Activated B cell treated with CpG ODN at 0.5 μM for 24 hours (primary cell): ENCODE results near the gene ARHGAP12. TPM values are rescaled to one million over a fixed set of nuclear protein-coding genes. Genes with fewer than 3 reads are reported as not detected.

ENCODE experiments used
- ATAC-seq: fragments of 200-7000 bp; cut with Tn5 transposase; one replicate; pipeline ENCODE4 v1.10.0; 2021; ENCODE audit warnings: low read depth, mild to moderate bottlenecking, moderate library complexity
- CTCF ChIA-PET: fragments of 350-600 bp; sonication (Branson Sonifier 250); formaldehyde crosslinking; loops from one replicate; lab custom pipeline; 2021; ENCODE audit warnings: antibody characterized with exemption; lab: Charles Lee
- POLR2A ChIA-PET: fragments of 350-600 bp; sonication (Branson Sonifier 250); formaldehyde crosslinking; loops from one replicate; lab custom pipeline; 2021; ENCODE audit warnings: antibody characterized with exemption; lab: Charles Lee
- DNase-seq: peaks from one replicate; pipeline ENCODE4 v3.0.0; 2022
- H3K27ac Mint-ChIP-seq: one replicate; pipeline ENCODE4 v1.8.0; 2020; ENCODE audit warnings: mixed read lengths
- H3K27me3 Mint-ChIP-seq: one replicate; pipeline ENCODE4 v1.8.0; 2021; ENCODE audit warnings: mixed read lengths
- H3K36me3 Mint-ChIP-seq: one replicate; pipeline ENCODE4 v1.8.0; 2021; ENCODE audit warnings: low read depth, mixed read lengths
- H3K4me1 Mint-ChIP-seq: one replicate; pipeline ENCODE4 v1.8.0; 2021; ENCODE audit warnings: mixed read lengths
- H3K4me3 Mint-ChIP-seq: one replicate; pipeline ENCODE4 v1.8.0; 2020; ENCODE audit warnings: mild to moderate bottlenecking, mixed read lengths
- H3K9me3 Mint-ChIP-seq: one replicate; pipeline ENCODE4 v1.8.0; 2020; ENCODE audit warnings: mixed read lengths
- intact Hi-C: fragments of 100-400 bp; cut with micrococcal nuclease; formaldehyde crosslinking; loops from one replicate; pipeline ENCODE4 v1.15.1; 2024
- total RNA-seq: library from RNA; stranded (reverse); gene quantifications from 2 replicates; pipeline ENCODE4 v1.2.3, GENCODE V29; 2022
- TF ChIP-seq, protein P1 (sequence below): fragments of 200-600 bp; IDR thresholded peaks from one replicate; pipeline ENCODE4 v1.8.0; 2022; ENCODE audit warnings: antibody characterized with exemption, mild to moderate bottlenecking

Gene ARHGAP12
- total RNA-seq, 1 donor from 2014 or later, result 23.2 TPM

DNA sequence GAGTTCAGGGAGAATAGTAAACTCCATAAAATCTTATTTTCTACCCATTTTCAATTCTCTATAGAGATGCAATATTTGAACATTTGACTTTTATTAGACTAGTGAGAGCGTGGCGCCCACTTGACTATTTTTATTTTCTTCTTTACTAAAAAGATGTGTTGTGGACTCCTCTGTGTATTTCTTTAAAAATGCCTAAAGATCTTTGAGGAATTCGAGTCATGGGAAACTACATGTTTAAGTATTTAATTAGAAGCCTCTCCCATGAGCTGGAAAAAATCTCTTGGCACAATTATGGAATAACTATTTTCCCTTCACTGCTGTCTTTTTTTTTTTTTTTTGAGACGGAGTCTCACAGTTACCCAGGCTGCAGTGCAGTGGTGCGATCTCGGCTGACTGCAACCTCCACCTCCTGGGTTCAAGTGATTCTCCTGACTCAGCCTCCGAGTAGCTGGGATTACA is 124.2 kb downstream of the ARHGAP12 start:
- intact Hi-C loops, result no loop called here
- POLR2A ChIA-PET, result no interaction called here
- ATAC-seq, result no peak
- CTCF ChIA-PET, result no interaction called here
- H3K27ac Mint-ChIP-seq, result no peak overlapping the region
- no peaks in the 10 kb centered on the region for H3K9me3 Mint-ChIP-seq
- H3K4me1 Mint-ChIP-seq, result peaks cover 7% of the 10 kb centered on the region
- TF ChIP-seq, protein P1, sequence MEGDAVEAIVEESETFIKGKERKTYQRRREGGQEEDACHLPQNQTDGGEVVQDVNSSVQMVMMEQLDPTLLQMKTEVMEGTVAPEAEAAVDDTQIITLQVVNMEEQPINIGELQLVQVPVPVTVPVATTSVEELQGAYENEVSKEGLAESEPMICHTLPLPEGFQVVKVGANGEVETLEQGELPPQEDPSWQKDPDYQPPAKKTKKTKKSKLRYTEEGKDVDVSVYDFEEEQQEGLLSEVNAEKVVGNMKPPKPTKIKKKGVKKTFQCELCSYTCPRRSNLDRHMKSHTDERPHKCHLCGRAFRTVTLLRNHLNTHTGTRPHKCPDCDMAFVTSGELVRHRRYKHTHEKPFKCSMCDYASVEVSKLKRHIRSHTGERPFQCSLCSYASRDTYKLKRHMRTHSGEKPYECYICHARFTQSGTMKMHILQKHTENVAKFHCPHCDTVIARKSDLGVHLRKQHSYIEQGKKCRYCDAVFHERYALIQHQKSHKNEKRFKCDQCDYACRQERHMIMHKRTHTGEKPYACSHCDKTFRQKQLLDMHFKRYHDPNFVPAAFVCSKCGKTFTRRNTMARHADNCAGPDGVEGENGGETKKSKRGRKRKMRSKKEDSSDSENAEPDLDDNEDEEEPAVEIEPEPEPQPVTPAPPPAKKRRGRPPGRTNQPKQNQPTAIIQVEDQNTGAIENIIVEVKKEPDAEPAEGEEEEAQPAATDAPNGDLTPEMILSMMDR, result no peak
- H3K4me3 Mint-ChIP-seq, result no peak overlapping the region
- H3K36me3 Mint-ChIP-seq, result peaks cover 40% of the 10 kb centered on the region
- no peak for DNase-seq
- no peaks in the 10 kb centered on the region for H3K27me3 Mint-ChIP-seq

DNA sequence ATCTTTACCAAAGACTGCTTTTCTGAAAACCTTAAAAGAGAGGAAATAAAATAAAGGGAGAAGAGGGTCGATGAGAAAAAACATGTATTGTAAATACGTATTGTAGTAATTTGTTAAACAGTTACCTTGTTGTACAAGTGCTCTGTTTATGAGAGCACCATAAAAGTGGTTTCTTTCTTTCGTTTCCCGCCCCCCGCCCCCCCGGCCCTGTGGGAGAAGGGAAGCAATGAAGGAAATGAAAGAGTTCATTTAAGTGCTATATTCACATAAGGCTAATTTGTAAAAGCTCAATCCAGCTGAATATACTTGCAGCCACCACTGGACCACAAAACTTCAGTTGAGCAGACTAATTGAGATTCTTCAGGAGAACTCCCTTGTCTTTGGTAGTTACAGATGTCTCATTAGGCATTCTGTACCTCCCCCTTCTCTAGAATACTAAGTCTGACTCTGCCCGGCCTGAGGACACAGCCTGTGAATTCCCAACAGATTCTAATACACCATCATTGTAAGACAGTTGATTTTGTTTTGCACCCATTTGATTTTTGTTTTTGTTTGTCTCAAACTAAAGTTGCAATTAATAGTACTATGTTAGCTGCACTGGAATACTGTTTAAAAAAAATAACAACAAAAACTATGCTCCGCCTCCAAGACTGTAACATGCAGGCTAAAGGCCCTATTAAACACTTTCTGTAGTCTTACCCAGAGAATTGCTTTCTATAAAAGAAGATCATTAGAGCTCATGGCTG is 124.9 kb downstream of the ARHGAP12 start:
- Mint-ChIP-seq H3K4me3 (no peak overlapping the region), H3K9me3 (no peaks in the 10 kb centered on the region), H3K27me3 (no peaks in the 10 kb centered on the region), H3K4me1 (peaks cover 6% of the 10 kb centered on the region), H3K27ac (no peak overlapping the region), H3K36me3 (peaks cover 34% of the 10 kb centered on the region)
- intact Hi-C loops, result no loop called here
- CTCF ChIA-PET, result no interaction called here
- no peak for ATAC-seq
- TF ChIP-seq, protein P1, result no peak
- POLR2A ChIA-PET, result no interaction called here
- DNase-seq, result no peak

DNA sequence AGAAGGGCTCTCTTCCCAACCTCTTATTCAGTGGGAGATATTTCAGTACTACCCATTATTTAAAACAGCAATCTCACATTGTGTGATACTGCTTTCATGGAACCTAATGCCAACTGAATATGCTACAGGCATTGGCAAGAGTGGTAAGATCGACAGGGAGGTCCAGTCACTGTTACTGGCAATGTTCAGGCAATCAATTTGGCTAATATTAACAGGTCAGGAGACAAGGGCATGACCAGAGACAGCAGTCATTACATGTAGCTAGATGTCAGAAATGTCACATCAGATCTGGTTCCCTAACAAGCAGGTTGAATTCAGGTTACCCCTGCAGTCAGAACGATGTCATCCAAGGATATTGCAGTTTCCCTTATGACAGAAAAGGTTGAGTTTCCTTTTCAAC is 129.4 kb downstream of the ARHGAP12 start:
- H3K27ac Mint-ChIP-seq, result no peak overlapping the region
- intact Hi-C loops, result no loop called here

DNA sequence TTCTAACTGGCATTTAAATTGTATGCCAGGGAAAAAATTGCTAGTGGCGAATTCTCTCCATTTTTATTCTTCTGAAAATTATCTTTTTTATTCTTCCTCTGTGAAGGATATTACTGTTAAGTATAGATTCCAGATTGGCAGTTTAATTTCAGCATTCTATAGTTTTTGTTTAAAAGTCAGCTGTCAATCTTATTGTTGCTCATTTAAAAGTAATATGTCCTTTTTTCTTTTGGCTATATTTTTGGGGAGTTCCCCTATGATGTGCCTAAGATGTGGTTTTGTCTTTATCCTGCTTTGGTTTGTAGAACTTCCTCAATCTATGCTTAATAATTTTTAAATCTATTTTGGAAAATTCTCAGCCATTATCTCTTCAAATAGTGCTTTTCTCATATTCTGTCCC is 135.9 kb downstream of the ARHGAP12 start:
- ATAC-seq, result no peak
- TF ChIP-seq, protein P1, result no peak
- no peaks in the 10 kb centered on the region for H3K4me1 Mint-ChIP-seq
- H3K27me3 Mint-ChIP-seq, result peaks cover 6% of the 10 kb centered on the region
- POLR2A ChIA-PET, result no interaction called here
- intact Hi-C loops, result no loop called here
- H3K27ac Mint-ChIP-seq, result no peak overlapping the region
- H3K9me3 Mint-ChIP-seq, result peaks cover 7% of the 10 kb centered on the region
- no peaks in the 10 kb centered on the region for H3K36me3 Mint-ChIP-seq
- H3K4me3 Mint-ChIP-seq, result no peak overlapping the region
- CTCF ChIA-PET, result no interaction called here
- no peak for DNase-seq

More for the DNA sequence above, 129.4 kb downstream of the ARHGAP12 start:
- no peak overlapping the region for H3K4me3 Mint-ChIP-seq
- H3K4me1 Mint-ChIP-seq, result no peaks in the 10 kb centered on the region
- H3K36me3 Mint-ChIP-seq, result peaks cover 11% of the 10 kb centered on the region
- ATAC-seq (no peak), DNase-seq (no peak)
- H3K27me3 Mint-ChIP-seq, result no peaks in the 10 kb centered on the region
- ChIA-PET CTCF (no interaction called here), POLR2A (no interaction called here)
- TF ChIP-seq, protein P1, result no peak
- H3K9me3 Mint-ChIP-seq, result no peaks in the 10 kb centered on the region

DNA sequence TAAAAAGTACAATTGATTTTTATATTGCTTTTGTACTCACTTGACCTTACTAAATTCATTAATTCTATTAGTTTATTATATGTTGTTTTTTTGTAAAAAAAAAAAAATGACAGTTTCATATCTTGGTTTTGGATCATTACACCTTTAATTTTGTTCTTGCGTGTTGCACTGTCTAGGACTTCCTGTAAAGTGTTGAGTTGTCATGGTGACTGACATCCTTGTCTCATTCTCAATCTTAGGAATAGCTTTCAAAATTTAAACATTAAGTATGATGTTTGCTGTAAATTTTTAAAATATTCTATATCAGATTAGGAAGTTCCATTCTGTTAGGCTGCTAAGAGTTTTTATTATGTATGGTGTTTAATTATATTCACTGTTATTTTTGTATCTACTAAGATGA is 139.1 kb downstream of the ARHGAP12 start:
- Mint-ChIP-seq H3K27ac (no peak overlapping the region), H3K4me3 (no peak overlapping the region), H3K9me3 (peaks cover 7% of the 10 kb centered on the region), H3K27me3 (peaks cover 6% of the 10 kb centered on the region), H3K4me1 (no peaks in the 10 kb centered on the region), H3K36me3 (no peaks in the 10 kb centered on the region)
- ChIA-PET POLR2A (no interaction called here), CTCF (no interaction called here)
- ATAC-seq (no peak), DNase-seq (no peak)
- TF ChIP-seq, protein P1, result no peak
- intact Hi-C loops, result no loop called here
